Measurements from ENCODE around the gene KDM4B. TPM values are rescaled to one million over a fixed set of nuclear protein-coding genes. Genes with fewer than 3 reads are reported as not detected.

Gene KDM4B
- total RNA-seq, 4 donors from 2014 or later = 14.0 to 39.9 (median 19.5) TPM

DNA sequence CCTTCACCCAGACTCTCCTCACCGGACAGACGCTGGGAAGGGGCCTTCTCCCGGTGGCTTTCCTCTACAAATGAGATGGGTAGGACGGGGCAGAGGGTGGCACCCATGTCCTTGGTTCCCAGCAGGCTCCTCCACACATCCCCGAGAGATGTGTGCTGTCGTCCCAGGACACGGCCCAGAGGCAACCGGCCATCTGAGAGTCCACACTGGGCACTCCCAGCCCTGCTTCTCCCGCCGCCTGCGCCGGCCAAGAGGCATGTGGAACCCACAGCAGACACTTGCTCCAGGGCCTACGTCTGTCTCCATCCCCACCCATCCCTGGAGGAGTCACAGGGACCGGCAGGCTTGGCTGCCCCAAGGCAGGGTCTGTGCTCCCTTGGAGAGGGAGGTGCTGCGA is 179.9 kb downstream of the KDM4B start:
- TF ChIP-seq POLR2A (IDR thresholded peaks at IDR 0.05) = no peak
- TF ChIP-seq, protein P1, sequence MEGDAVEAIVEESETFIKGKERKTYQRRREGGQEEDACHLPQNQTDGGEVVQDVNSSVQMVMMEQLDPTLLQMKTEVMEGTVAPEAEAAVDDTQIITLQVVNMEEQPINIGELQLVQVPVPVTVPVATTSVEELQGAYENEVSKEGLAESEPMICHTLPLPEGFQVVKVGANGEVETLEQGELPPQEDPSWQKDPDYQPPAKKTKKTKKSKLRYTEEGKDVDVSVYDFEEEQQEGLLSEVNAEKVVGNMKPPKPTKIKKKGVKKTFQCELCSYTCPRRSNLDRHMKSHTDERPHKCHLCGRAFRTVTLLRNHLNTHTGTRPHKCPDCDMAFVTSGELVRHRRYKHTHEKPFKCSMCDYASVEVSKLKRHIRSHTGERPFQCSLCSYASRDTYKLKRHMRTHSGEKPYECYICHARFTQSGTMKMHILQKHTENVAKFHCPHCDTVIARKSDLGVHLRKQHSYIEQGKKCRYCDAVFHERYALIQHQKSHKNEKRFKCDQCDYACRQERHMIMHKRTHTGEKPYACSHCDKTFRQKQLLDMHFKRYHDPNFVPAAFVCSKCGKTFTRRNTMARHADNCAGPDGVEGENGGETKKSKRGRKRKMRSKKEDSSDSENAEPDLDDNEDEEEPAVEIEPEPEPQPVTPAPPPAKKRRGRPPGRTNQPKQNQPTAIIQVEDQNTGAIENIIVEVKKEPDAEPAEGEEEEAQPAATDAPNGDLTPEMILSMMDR (IDR thresholded peaks at IDR 0.05) = no peak
- no peak overlapping the region for H3K4me3 ChIP-seq
- H3K36me3 ChIP-seq = peaks cover 22 to 94% (median 34%) of the 10 kb centered on the region in 3 donors
- 73 to 91% methylated on average over 9 to 13 of the region's 15 CpGs for WGBS, 2 donors
- peak overlapping the region in 2 of 4 donors; percentile 65 to 77 for H3K27ac ChIP-seq
- H3K27me3 ChIP-seq = no peaks in the 10 kb centered on the region
- no peaks in the 10 kb centered on the region for H3K9me3 ChIP-seq
- H3K4me1 ChIP-seq = peaks cover 0 to 23% (median 0%) of the 10 kb centered on the region in 3 donors
- no peak for DNase-seq
- intact Hi-C loops (cut with DNase I) = no loop called here

GRCh38 chr19:5149508-5149907 is 180.6 kb downstream of the KDM4B start:
- Histone ChIP-seq H3K27me3 (no peaks in the 10 kb centered on the region), H3K9me3 (no peaks in the 10 kb centered on the region), H3K4me3 (no peak overlapping the region), H3K36me3 (peaks cover 15 to 86% (median 27%) of the 10 kb centered on the region in 3 donors), H3K4me1 (peaks cover 0 to 23% (median 0%) of the 10 kb centered on the region in 3 donors), H3K27ac (no peak overlapping the region)
- DNase-seq = no peak
- WGBS, 2 donors = no CpG with 5 or more reads among the region's 10 CpGs
- TF ChIP-seq, protein P1 (IDR thresholded peaks at IDR 0.05) = no peak
- no peak for TF ChIP-seq POLR2A (IDR thresholded peaks at IDR 0.05)
- intact Hi-C loops (cut with DNase I) = no loop called here

DNA sequence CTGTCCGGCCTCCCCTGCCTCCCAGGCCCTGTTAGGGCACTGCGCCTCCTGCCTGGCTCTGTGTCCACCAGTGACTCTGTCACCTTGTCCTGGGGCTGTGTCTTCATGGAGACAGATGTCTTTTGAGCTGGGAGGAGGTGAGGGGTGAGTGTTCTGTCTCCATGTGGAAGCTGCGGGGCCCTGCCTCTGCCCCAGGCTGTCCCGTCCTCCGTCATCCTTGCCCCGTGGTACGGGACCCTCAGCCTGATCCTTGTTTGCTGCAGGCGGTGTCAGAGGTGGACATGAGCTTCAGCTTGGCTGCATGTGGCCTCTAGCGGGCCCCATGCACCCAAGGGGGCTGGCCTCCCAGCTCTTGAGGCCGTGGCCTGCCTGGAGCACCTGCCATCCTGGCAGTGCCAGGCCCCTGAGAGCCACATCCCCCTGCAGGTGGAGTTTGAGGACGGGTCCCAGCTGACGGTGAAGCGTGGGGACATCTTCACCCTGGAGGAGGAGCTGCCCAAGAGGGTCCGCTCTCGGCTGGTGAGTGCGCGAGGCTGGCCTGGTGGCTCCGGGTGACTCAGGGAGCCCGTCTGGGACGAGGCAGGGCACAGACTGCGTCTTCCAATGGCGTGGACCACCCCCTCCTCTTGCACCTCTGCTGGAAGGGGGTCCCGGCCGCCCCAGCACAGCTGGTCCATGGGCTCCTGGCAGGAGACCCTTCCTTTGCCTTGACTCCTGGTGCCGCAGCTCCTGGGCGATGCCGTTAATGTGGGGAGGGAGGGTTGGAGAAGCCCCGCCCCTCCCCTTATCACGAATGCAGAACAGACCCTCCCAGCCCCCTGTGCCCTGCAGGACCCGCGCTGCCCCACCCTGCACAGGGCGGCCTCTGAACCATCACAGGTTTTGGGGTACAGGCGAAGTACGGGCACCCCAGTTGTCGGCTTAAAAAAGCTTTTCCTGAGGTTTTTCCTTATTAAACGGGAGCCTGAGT is 181.3 kb downstream of the KDM4B start:
- H3K36me3 ChIP-seq = peaks cover 11 to 79% (median 24%) of the 10 kb centered on the region in 3 donors
- H3K4me1 ChIP-seq = peaks cover 0 to 23% (median 0%) of the 10 kb centered on the region in 3 donors
- H3K9me3 ChIP-seq = no peaks in the 10 kb centered on the region
- intact Hi-C loops (cut with DNase I) = no loop called here
- DNase-seq = no peak
- no peak overlapping the region for H3K27ac ChIP-seq
- H3K4me3 ChIP-seq = no peak overlapping the region
- no peaks in the 10 kb centered on the region for H3K27me3 ChIP-seq
- WGBS, 2 donors = 88 to 94% methylated on average over 3 to 10 of the region's 36 CpGs
- TF ChIP-seq, protein P1 (IDR thresholded peaks at IDR 0.05) = no peak
- TF ChIP-seq POLR2A (IDR thresholded peaks at IDR 0.05) = no peak

- peaks cover 4 to 70% (median 17%) of the 10 kb centered on the region in 3 donors for H3K36me3 ChIP-seq
- intact Hi-C loops (cut with DNase I) = no loop called here
Measured at GRCh38 chr19:5150902-5151741, 182.2 kb downstream of the KDM4B start.

More at GRCh38 chr19:5150902-5151741, 182.2 kb downstream of the KDM4B start:
- DNase-seq = no peak
- Histone ChIP-seq H3K27me3 (no peaks in the 10 kb centered on the region), H3K9me3 (no peaks in the 10 kb centered on the region), H3K4me1 (peaks cover 0 to 28% (median 0%) of the 10 kb centered on the region in 3 donors), H3K4me3 (no peak overlapping the region), H3K27ac (no peak overlapping the region)
- TF ChIP-seq, protein P1 (IDR thresholded peaks at IDR 0.05) = no peak
- TF ChIP-seq POLR2A (IDR thresholded peaks at IDR 0.05) = no peak
- 95% methylated on average over 19 to 22 of the region's 52 CpGs for WGBS, 2 donors
